Transverse colon (tissue), 4 donors: ENCODE measurements around the gene ACCS. TPM values are rescaled to one million over a fixed set of nuclear protein-coding genes. Genes with fewer than 3 reads are reported as not detected.

ENCODE experiments used
- DNase-seq: peaks from one replicate; pipeline ENCODE4 v3.0.0-alpha.2; 2019
- H3K27ac ChIP-seq, 4 donors: fragments of 200-600 bp; sonication (generic); 2 replicates each; pipeline ENCODE4 v1.5.1; 2016 to 2018; ENCODE audit warnings: inconsistent platforms in 4 of 4
- H3K27me3 ChIP-seq: fragments of 200-600 bp; sonication (generic); 2 replicates; pipeline ENCODE4 v1.5.1; 2017; ENCODE audit warnings: inconsistent platforms
- H3K36me3 ChIP-seq, 4 donors: fragments of 200-600 bp; sonication (generic); 2 replicates each; pipeline ENCODE4 v1.5.1; 2017 to 2019; ENCODE audit warnings: inconsistent platforms in 4 of 4
- H3K4me1 ChIP-seq, 4 donors: fragments of 200-600 bp; sonication (generic); 2 replicates each; pipeline ENCODE4 v1.5.1; 2017 to 2020; ENCODE audit warnings: inconsistent platforms in 4 of 4
- H3K4me3 ChIP-seq, 4 donors: fragments of 200-600 bp; sonication (generic); 1 replicate in 1 of 4; 2 replicates in 3 of 4; pipeline versions ENCODE4 v1.5.1 to v1.6.1; 2017 to 2019; ENCODE audit warnings: inconsistent platforms in 4 of 4
- H3K9me3 ChIP-seq, 2 donors: fragments of 200-600 bp; sonication (generic); 2 replicates each; pipeline ENCODE4 v1.5.1; 2017 to 2019; ENCODE audit warnings: inconsistent platforms in 2 of 2
- CTCF ChIP-seq, 5 experiments: fragments of 200-600 bp in 3 of 5; fragments of 450-650 bp in 2 of 5; sonication (generic) in 3 of 5; IDR thresholded peaks; 1 replicate in 2 of 5; 2 replicates in 3 of 5; pipeline ENCODE4 v1.5.1; 2016 to 2017; ENCODE audit warnings: antibody characterized with exemption in 5 of 5, inconsistent platforms in 3 of 5, mild to moderate bottlenecking in 2 of 5, moderate library complexity in 1 of 5
- EP300 ChIP-seq: sonication (generic); formaldehyde crosslinking; IDR thresholded peaks from one replicate; pipeline ENCODE4 v1.6.1; 2017; ENCODE audit warnings: antibody characterized with exemption, low read depth
- POLR2A ChIP-seq: fragments of 450-650 bp; IDR thresholded peaks from one replicate; pipeline ENCODE4 v1.6.1; 2016; ENCODE audit warnings: antibody characterized with exemption, mild to moderate bottlenecking, moderate library complexity
- POLR2AphosphoS5 ChIP-seq, 3 donors: sonication (generic); formaldehyde crosslinking; IDR thresholded peaks; one replicate each; pipeline ENCODE4 v1.6.1; 2016; ENCODE audit warnings: antibody characterized with exemption in 3 of 3
- WGBS, 2 donors: methylation state at CpG; one replicate each; pipeline ENCODE4 v1.1.5; 2018; ENCODE audit warnings: low coverage in 1 of 2; 5-methylcytosine and 5-hydroxymethylcytosine counted together
- in situ Hi-C, 4 donors: fragments of 200-750 bp; cut with MboI; loops; one replicate each; pipeline versions ENCODE4 v1.15.0 to v1.15.1; 2017; ENCODE audit warnings: low sequenced_read_pairs in 3 of 4, low pct_ligation_motif_present in 1 of 4, low pct_unique_long_range_greater_than_20kb in 1 of 4
- intact Hi-C: fragments of 100-400 bp; cut with DNase I; formaldehyde crosslinking; loops from one replicate; pipeline ENCODE4 v1.15.1; 2023; ENCODE audit warnings: low total_unique reads
- total RNA-seq, 4 donors: library from RNA; depleted of rRNA; stranded (reverse); fragments of >200 nt; gene quantifications; one replicate each; pipeline ENCODE4 v1.1.0, GENCODE V29; 2016

ACCS gene
- total RNA-seq, 4 donors from 2014 or later: 17.6 to 88.3 (median 29.5) TPM

DNA sequence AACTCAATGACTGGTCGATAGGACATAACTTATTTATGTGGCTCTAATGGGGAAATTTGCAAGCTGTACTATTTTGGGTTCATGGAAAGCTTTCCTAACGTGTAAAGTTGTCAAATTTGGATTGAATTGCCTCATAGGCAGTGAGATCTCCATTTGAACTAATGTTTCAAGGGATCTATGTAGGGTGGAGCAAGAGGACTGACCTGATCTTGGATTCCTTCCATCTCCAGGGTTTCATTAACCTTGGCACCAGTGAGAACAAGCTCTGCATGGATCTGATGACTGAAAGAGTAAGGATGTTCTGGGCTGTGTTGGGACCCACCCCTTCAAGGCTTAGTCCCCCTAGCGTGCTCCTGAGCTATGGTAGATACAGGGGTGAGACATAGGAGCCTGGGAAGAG lies 16.2 kb upstream of the ACCS start:
- no peaks in the 10 kb centered on the region for H3K27me3 ChIP-seq
- no peaks in the 10 kb centered on the region for H3K4me1 ChIP-seq
- H3K4me3 ChIP-seq: no peak overlapping the region
- TF ChIP-seq POLR2A (no peak), CTCF (IDR thresholded peaks at IDR 0.05) (no peak), EP300 (no peak), POLR2AphosphoS5 (IDR thresholded peaks at IDR 0.05) (no peak)
- H3K9me3 ChIP-seq: no peaks in the 10 kb centered on the region
- in situ Hi-C loops (loop anchor here in 2 of 4 donors (10.0 kb wide), 1 partner anchor 165 kb away; the partner anchor contains the start of gene ALKBH3 (in 2 of the 2)), intact Hi-C loops (no loop called here)
- no peak for DNase-seq
- no peak overlapping the region for H3K27ac ChIP-seq
- WGBS, 2 donors: 69% methylated on average over 3 of the region's 3 CpGs; no CpG with 5 or more reads in 1 of the 2 donors
- H3K36me3 ChIP-seq: no peaks in the 10 kb centered on the region

GRCh38 chr11:44051171-44051570 lies 14.9 kb upstream of the ACCS start:
- TF ChIP-seq CTCF (IDR thresholded peaks at IDR 0.05): no peak
- no peak for TF ChIP-seq POLR2AphosphoS5 (IDR thresholded peaks at IDR 0.05)
- no peak for TF ChIP-seq POLR2A
- no peak for TF ChIP-seq EP300
- DNase-seq: no peak
- no peaks in the 10 kb centered on the region for H3K9me3 ChIP-seq
- no peak overlapping the region for H3K27ac ChIP-seq
- H3K4me3 ChIP-seq: no peak overlapping the region
- intact Hi-C loops: no loop called here
- in situ Hi-C loops: no loop called here
- H3K4me1 ChIP-seq: no peaks in the 10 kb centered on the region
- 96% methylated on average over 4 of the region's 4 CpGs; no CpG with 5 or more reads in 1 of the 2 donors for WGBS, 2 donors
- no peaks in the 10 kb centered on the region for H3K36me3 ChIP-seq
- H3K27me3 ChIP-seq: no peaks in the 10 kb centered on the region

DNA sequence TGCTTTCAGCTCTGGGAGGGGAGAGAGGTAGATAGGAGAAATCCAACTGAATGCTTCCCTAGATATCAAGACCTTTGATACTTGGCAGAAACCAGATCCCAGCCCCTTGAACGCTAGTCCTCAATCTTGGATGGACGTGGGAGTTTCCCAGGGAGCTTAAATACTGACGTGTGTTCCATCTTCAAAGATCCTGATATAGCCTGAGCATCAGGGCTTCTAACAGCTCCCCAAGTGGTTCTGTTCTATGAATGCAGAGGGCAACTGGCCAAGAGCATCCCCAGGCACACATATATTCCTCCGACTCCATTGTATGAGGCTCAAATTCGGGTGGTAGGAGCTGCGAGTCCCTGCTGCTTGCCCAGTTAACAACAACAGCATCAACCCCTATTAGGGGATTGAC lies 8.7 kb upstream of the ACCS start:
- in situ Hi-C loops (no loop called here), intact Hi-C loops (no loop called here)
- no peaks in the 10 kb centered on the region for H3K27me3 ChIP-seq
- H3K4me3 ChIP-seq: no peak overlapping the region
- TF ChIP-seq CTCF (IDR thresholded peaks at IDR 0.05): no peak
- TF ChIP-seq POLR2AphosphoS5 (IDR thresholded peaks at IDR 0.05): no peak
- no peak for TF ChIP-seq POLR2A
- TF ChIP-seq EP300: no peak
- H3K4me1 ChIP-seq: no peaks in the 10 kb centered on the region
- no peaks in the 10 kb centered on the region for H3K36me3 ChIP-seq
- no peak for DNase-seq
- no peak overlapping the region for H3K27ac ChIP-seq
- no peaks in the 10 kb centered on the region for H3K9me3 ChIP-seq
- 92 to 93% methylated on average over 3 to 6 of the region's 6 CpGs for WGBS, 2 donors

DNA sequence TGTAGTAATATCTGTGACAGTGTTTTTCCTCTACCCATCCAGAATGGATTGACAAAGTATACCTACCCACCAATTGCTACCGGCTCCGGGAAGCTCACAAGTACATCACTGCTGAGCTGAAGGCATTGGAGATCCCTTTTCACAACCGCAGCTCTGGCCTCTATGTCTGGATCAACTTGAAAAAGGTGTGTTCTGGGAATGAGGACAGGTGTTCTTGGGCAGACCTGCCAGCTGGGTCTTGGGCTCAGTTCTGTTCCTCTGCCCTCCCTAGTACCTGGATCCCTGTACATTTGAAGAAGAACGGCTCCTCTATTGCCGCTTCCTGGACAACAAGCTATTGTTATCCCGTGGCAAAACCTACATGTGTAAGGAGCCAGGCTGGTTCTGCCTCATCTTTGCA lies 7.8 kb upstream of the ACCS start:
- Histone ChIP-seq H3K9me3 (no peaks in the 10 kb centered on the region), H3K4me3 (no peak overlapping the region), H3K4me1 (no peaks in the 10 kb centered on the region), H3K27ac (no peak overlapping the region), H3K36me3 (no peaks in the 10 kb centered on the region), H3K27me3 (no peaks in the 10 kb centered on the region)
- intact Hi-C loops: no loop called here
- WGBS, 2 donors: 87 to 93% methylated on average over 5 to 6 of the region's 6 CpGs
- in situ Hi-C loops: no loop called here
- no peak for DNase-seq
- no peak for TF ChIP-seq EP300
- TF ChIP-seq POLR2A: no peak
- TF ChIP-seq CTCF (IDR thresholded peaks at IDR 0.05): no peak
